GM12801 (cell line): ENCODE measurements around the gene C2orf69.

Source experiments
- TF ChIP-seq, protein P1 (sequence below): IDR thresholded peaks from one replicate; pipeline ENCODE4 v1.5.1; 2011; ENCODE audit warnings: control low read depth; ENCODE audit not compliant: insufficient read length; ENCODE audit errors: extremely low read depth

The C2orf69 gene

DNA sequence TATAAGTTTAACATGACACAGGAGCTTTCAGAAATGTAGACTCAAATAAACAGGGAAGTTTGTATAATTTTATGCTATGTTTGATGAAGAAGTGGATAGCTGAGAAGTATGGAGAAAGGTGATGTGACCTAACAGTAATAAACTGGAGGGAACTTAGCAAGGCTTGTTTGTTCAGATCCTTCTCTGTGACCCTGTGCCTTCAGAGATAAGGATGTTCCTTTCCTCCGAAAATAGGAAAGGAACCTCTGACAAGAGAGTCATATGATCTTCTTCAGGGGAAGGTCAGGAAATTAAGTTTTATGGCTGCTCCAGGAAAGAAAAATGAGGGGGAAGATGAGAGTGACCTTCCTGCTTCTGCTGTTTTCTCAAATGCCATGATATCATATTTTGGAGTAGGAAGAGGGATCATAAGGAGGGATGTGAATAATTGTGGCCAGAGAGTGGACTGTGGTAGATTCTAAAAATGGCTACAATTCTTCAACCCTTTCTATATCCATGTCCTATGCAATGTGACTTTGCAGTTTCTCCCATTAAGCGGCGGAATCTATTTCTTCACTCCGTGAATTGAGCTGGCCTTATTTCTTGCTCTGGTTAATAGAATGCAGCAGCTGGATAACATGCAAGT lies 8.5 kb upstream of the C2orf69 start:
- TF ChIP-seq, protein P1, sequence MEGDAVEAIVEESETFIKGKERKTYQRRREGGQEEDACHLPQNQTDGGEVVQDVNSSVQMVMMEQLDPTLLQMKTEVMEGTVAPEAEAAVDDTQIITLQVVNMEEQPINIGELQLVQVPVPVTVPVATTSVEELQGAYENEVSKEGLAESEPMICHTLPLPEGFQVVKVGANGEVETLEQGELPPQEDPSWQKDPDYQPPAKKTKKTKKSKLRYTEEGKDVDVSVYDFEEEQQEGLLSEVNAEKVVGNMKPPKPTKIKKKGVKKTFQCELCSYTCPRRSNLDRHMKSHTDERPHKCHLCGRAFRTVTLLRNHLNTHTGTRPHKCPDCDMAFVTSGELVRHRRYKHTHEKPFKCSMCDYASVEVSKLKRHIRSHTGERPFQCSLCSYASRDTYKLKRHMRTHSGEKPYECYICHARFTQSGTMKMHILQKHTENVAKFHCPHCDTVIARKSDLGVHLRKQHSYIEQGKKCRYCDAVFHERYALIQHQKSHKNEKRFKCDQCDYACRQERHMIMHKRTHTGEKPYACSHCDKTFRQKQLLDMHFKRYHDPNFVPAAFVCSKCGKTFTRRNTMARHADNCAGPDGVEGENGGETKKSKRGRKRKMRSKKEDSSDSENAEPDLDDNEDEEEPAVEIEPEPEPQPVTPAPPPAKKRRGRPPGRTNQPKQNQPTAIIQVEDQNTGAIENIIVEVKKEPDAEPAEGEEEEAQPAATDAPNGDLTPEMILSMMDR: no peak

DNA sequence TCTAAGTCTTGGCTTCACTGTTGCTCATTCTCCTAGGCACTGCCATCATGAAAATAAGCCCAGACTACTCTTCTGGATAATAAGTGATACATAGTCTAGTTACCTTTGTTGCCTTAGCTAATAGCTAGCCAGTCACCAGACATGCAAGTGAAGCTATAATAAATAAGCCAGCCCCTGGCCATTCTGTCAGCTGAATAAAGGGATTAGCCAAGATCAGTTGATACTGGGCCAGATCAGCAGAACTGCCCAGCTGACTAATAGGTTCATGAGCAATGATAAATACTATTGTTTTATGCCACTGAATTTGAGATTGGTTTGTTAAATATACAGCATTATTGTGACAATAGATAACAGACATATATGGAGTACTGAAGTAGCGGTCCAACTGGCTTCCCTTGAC lies 8.0 kb upstream of the C2orf69 start:
- TF ChIP-seq, protein P1: no peak

DNA sequence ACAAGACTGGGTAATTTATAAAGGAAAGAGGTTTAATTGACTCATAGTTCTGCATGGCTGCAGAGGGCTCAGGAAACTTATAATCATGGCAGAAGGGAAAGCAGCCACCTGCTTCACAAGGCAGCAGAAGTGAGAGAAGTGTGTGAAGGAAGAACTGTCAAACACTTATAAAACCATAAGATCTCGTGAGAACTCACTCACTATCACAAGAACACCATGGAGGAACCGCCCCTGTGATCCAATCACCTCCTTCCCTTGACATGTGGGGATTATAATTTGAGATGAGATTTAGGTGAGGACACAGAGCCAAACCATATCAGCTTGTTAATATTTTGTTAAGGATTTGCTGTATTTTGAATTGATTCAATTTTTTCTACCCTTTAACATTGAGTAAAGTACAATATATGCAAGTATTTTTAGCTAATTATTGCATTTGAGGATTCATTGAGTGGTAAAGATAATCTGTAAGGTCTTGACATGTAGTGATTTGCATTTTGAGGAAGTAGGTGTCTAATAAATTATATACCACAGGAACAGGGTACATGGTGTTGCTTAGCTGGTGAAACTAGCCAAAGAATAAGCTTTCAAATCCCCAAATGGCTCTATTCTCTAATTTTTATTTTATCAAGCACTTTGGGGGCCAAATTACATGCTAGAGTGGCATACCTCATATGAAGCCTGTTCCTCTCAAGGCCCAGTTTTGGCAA lies 3.9 kb upstream of the C2orf69 start:
- TF ChIP-seq, protein P1: no peak

DNA sequence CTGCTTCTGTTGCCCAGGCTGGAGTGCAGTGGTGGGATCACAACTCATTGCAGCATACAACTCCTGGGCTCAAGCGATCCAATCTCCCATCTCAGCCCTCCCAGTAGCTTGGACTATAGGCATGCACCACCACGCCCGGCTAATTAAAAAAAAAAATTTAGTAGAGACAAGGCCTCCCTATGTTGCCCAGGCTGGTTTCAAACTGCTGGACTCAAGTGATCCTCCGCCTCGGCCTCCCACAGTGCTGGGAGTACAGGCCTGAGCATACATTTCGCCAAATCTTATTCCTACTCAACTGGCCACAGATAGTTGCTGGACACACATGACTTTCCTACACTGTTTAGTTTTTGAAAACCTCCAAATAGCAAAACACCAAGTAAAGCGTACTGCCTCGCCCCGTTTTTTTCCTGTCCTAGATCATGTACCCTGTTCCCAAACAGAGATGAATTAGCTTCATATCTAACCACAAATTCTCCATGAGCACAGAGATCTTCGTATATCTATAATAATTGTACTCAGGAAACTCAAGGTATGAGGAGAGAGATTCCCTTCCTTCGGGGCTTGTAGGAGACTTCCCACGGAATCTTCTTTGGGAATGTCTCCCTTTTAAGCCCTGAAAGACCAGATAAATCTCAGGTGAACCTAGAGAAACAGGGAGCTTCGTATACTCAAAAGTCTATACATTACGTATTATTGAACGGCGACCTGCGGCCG lies 598 bp upstream of the C2orf69 start:
- TF ChIP-seq, protein P1: no peak

DNA sequence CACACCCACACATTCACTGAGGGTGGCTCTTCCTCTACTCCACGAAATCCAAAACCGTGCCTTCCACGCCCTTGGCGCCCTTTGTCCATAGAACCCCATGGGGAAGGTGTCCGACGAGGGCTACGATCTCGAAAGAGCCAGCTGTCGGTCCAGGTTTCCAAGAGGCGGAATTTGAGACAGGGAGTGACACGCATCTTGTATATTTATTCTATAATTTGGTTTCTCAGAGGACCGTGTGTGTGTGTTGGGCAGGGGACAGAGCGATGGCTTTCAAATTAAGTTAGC lies 726 bp downstream of the C2orf69 start:
- TF ChIP-seq, protein P1: no peak

DNA sequence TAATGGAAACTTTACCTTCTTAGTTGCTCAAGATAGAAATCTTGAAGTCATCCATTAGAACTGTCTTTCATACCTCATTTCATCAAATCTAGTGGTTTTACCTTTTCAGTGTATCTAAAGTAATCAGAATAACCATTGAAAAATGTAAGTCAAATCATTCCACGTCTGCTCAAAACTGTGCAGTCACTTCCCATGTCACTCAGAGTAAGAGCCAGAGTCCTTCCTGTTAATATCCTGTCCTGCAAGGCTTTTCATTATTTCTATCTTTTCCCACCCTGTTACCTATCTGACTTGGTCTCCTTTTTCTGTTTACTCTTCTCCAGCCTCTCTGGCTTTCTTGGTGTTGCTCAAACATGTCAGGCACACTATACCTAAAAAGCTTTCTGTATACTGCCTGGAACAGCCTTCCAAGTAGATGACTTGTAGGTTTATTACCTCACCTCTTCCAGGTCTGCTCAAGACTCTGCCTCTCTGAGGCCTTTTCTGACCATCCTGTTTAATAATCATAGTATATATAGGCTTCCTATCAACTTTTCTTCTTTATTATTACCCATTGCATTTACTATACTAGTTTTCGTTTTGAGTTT lies 3.4 kb downstream of the C2orf69 start:
- TF ChIP-seq, protein P1: no peak

DNA sequence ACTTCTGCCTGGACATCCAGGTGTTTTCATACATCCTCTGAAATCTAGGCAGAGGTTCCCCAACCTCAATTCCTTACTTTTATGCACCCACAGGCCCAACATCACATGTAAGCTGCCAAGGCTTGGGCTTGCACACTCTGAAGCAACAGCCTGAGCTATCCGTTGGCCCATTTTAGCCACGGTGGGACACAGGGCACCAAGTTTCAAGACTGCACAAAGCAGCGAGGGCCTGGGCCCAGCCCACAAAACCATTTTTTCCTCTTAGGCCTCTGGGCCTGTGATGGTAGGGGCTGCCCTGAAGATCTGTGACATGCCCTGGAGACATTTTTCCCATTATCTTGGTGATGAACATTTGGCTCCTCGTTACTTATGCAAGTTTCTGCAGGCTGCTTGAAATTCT lies 5.9 kb downstream of the C2orf69 start:
- TF ChIP-seq, protein P1: no peak
